Nephron progenitor cell (in vitro differentiated cells): ENCODE data around the gene SLC15A4.
"Not testable (repeated sequence)": the region's sequence is repeated elsewhere in the genome, so short reads cannot be mapped to it uniquely, and the experiment has no call there.

Experiments used
- DNase-seq: peaks from one replicate; pipeline ENCODE4 v3.0.0; 2021
- H3K27ac Mint-ChIP-seq: 2 replicates; pipeline ENCODE4 v1.8.0; 2021; ENCODE audit warnings: mild to moderate bottlenecking, moderate library complexity, mixed read lengths
- H3K27me3 Mint-ChIP-seq: 2 replicates; pipeline ENCODE4 v1.8.0; 2021; ENCODE audit warnings: mild to moderate bottlenecking, low read depth, mixed read lengths; ENCODE audit not compliant: poor library complexity
- H3K36me3 Mint-ChIP-seq: 2 replicates; pipeline ENCODE4 v1.8.0; 2021; ENCODE audit warnings: low read depth, mixed read lengths
- H3K4me1 Mint-ChIP-seq: 2 replicates; pipeline ENCODE4 v1.8.0; 2021; ENCODE audit warnings: mixed read lengths
- H3K4me3 Mint-ChIP-seq: 2 replicates; pipeline ENCODE4 v1.8.0; 2021; ENCODE audit warnings: mild to moderate bottlenecking, moderate library complexity, mixed read lengths
- H3K9me3 Mint-ChIP-seq: 2 replicates; pipeline ENCODE4 v1.8.0; 2021; ENCODE audit warnings: mild to moderate bottlenecking, moderate library complexity, mixed read lengths
- TF ChIP-seq, protein P1 (sequence below): fragments of 200-600 bp; sonication (generic); IDR thresholded peaks from 2 replicates; pipeline ENCODE4 v1.5.0; 2021; ENCODE audit warnings: antibody characterized with exemption

Gene SLC15A4

DNA sequence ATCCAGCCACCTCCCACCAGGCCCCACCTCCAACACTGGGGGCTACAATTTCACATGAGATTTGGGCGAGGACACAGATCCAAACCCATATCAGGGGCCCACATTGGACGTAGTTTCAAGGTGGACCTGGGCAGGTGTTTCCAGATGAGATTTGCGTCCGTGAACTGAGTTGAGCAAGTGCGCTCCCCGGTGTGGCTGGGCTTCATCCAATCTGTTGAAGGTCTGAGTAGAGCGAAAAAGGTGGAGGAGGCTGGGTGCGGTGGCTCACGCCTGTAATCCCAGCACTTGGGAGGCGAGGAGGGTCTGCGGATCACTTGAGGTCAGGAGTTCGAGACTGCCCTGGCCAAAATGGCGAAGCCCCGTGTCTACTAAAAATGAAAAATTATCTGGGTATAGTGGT lies 24.6 kb upstream of the SLC15A4 start:
- Mint-ChIP-seq H3K9me3 (peaks cover 23% of the 10 kb centered on the region), H3K4me3 (no peak overlapping the region), H3K4me1 (no peaks in the 10 kb centered on the region), H3K36me3 (peaks cover 2% of the 10 kb centered on the region), H3K27ac (no peak overlapping the region), H3K27me3 (peaks cover 30% of the 10 kb centered on the region)
- TF ChIP-seq, protein P1, sequence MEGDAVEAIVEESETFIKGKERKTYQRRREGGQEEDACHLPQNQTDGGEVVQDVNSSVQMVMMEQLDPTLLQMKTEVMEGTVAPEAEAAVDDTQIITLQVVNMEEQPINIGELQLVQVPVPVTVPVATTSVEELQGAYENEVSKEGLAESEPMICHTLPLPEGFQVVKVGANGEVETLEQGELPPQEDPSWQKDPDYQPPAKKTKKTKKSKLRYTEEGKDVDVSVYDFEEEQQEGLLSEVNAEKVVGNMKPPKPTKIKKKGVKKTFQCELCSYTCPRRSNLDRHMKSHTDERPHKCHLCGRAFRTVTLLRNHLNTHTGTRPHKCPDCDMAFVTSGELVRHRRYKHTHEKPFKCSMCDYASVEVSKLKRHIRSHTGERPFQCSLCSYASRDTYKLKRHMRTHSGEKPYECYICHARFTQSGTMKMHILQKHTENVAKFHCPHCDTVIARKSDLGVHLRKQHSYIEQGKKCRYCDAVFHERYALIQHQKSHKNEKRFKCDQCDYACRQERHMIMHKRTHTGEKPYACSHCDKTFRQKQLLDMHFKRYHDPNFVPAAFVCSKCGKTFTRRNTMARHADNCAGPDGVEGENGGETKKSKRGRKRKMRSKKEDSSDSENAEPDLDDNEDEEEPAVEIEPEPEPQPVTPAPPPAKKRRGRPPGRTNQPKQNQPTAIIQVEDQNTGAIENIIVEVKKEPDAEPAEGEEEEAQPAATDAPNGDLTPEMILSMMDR: no peak
- no peak for DNase-seq

DNA sequence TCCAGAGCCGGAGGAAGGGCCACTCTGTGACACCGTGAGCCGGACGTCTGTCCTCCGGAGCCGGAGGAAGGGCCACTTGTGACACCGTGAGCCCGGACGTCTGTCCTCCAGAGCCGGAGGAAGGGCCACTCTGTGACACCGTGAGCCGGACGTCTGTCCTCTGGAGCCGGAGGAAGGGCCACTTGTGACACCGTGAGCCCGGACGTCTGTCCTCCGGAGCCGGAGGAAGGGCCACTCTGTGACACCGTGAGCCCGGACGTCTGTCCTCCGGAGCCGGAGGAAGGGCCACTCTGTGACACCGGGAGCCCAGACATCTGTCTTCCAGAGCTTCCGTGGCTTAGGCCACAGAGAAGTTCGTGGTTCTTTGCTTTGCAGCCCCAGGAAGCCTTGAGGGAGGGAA lies 22.9 kb upstream of the SLC15A4 start:
- Mint-ChIP-seq H3K27me3 (peaks cover 21% of the 10 kb centered on the region), H3K36me3 (peaks cover 13% of the 10 kb centered on the region), H3K9me3 (peaks cover 29% of the 10 kb centered on the region)
- H3K4me3 Mint-ChIP-seq, H3K27ac Mint-ChIP-seq, DNase-seq, H3K4me1 Mint-ChIP-seq: not testable (repeated sequence)

DNA sequence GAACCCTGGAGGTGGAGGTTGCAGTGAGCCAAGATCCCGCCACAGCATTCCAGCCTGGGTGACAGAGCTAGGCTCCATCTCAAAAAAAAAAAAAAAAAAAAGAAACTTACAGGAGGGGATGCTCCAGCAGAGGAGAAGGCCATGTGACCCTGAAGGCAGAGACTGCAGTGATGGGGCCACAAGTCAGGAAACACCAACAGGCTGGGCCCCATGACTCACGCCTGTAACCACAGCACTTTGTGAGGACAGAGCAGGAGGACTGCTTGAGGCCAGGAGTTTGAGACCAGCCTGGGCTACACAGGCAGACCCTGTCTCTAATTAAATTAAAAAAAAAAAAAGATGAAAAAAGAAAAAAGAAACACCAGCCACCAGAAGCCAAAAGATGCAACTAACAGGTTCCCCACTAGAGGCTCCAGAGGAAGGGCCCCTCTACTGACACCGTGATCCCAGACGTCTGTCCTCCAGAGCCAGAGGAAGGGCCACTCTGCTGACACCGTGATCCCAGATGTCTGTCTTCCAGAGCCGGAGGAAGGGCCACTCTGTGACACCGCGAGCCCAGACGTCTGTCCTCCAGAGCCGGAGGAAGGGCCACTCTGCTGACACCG lies 20.4 kb upstream of the SLC15A4 start:
- no peak for DNase-seq
- Mint-ChIP-seq H3K27me3 (peaks cover 7% of the 10 kb centered on the region), H3K36me3 (peaks cover 13% of the 10 kb centered on the region), H3K9me3 (peaks cover 27% of the 10 kb centered on the region), H3K4me1 (peaks cover 4% of the 10 kb centered on the region), H3K4me3 (no peak overlapping the region), H3K27ac (no peak overlapping the region)
- TF ChIP-seq, protein P1: no peak

DNA sequence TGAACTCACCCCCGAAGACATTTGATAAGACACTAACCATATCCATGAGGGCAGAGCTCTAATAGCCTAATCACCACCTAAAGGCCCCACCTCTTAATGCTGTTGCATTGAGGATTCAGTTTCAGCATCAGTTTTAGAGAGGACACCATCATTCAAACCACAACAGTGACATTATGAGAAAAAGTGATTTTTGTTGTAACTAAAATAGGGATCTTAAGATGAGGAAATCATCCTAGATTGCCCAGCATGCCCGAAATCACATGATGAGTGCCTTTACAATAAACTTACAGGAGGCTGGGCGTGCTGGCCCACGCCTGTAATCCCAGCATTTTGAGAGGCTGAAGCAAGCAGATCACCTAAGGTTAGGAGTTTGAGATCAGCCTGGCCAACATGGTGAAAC lies 19.8 kb upstream of the SLC15A4 start:
- peaks cover 23% of the 10 kb centered on the region for H3K9me3 Mint-ChIP-seq
- peaks cover 13% of the 10 kb centered on the region for H3K36me3 Mint-ChIP-seq
- no peak for DNase-seq
- peaks cover 7% of the 10 kb centered on the region for H3K27me3 Mint-ChIP-seq
- peaks cover 4% of the 10 kb centered on the region for H3K4me1 Mint-ChIP-seq
- TF ChIP-seq, protein P1: no peak
- H3K27ac Mint-ChIP-seq: no peak overlapping the region
- no peak overlapping the region for H3K4me3 Mint-ChIP-seq

DNA sequence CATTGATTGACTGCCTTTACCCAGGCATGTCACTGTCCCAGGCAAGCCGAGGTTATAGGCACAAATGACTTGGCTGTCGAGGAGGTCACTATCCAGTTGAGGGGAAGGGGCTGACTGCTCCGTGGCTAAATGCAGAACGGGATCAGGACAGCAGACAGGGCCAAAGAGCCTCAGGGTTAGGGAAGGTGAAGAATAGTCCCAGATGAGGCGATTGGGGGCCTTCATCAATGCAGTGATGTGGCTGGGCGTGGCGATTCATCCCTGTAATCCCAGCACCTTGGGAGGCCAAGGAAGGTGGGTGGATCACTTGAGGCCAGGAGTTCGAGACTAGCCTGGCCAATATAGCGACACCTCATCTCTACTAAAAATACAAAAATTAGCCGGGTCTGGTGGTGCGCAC lies 18.8 kb upstream of the SLC15A4 start:
- TF ChIP-seq, protein P1: no peak
- Mint-ChIP-seq H3K9me3 (peaks cover 14% of the 10 kb centered on the region), H3K4me1 (peaks cover 4% of the 10 kb centered on the region), H3K27me3 (peaks cover 7% of the 10 kb centered on the region), H3K36me3 (peaks cover 13% of the 10 kb centered on the region), H3K4me3 (no peak overlapping the region), H3K27ac (no peak overlapping the region)
- DNase-seq: no peak

DNA sequence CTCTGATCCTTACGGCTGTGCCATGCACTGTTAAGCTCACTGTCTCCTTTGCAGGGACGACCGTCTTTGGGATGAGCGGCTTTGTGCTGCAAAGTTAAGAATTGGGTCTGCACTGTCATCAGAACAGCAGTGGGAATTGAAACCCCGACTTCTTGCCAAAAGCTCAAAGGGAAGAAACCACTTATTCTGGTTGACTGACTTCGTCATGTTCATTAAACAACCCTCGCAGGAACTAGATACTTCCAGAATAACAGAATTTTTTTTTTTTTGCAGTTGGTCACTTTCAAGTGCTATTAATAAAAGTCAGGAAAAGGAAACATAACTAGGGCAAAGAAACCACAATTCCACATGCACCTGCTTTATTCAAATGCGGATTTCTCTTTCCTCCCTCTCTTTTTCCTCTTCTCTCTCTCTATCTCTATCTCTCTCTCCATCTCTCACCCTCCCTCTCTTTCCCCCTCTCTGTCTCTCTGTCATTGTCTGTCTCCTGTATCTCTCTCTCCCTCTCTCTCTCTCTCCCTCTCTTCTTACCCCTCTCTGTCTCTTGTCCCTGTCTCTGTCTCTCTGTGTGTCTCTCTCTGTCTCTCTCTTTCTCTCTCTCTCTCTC lies 17.2 kb upstream of the SLC15A4 start:
- DNase-seq: no peak
- Mint-ChIP-seq H3K36me3 (peaks cover 13% of the 10 kb centered on the region), H3K4me1 (peaks cover 4% of the 10 kb centered on the region), H3K27me3 (peaks cover 7% of the 10 kb centered on the region), H3K9me3 (peaks cover 8% of the 10 kb centered on the region), H3K27ac (no peak overlapping the region), H3K4me3 (no peak overlapping the region)
- TF ChIP-seq, protein P1: no peak

DNA sequence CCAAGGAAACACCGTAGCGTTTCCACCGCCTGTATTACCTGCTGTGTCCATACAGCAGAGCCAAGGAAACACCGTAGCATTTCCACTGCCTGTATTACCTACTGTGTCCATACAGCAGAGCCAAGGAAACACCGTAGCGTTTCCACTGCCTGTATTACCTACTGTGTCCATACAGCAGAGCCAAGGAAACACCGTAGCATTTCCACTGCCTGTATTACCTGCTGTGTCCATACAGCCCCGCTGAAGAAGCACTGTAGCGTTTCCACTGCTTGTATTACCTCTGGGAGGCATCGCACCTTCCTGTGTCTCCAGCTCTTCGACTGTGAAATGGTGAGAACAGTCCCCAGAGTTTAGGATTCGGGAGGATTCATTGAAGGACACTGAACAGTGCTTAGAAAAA lies 16.1 kb upstream of the SLC15A4 start:
- DNase-seq, H3K27ac Mint-ChIP-seq, H3K4me1 Mint-ChIP-seq, H3K4me3 Mint-ChIP-seq: not testable (repeated sequence)
- H3K9me3 Mint-ChIP-seq: peaks cover 15% of the 10 kb centered on the region
- peaks cover 19% of the 10 kb centered on the region for H3K36me3 Mint-ChIP-seq
- H3K27me3 Mint-ChIP-seq: peaks cover 11% of the 10 kb centered on the region
